SKM-1 treated with dmso at 0.1 percent for 144 hours (cell line): ENCODE data around the gene SHROOM3.
A peak's percentile ranks its signal among the peaks of the same experiment; 100 is the strongest.
"Not testable (repeated sequence)": the region's sequence is repeated elsewhere in the genome, so short reads cannot be mapped to it uniquely, and the experiment has no call there.

Source experiments
- DNase-seq: peaks from one replicate; lab custom pipeline; 2025; ENCODE audit not compliant: unreplicated experiment; lab: John Stamatoyannopoulos, UW

The SHROOM3 gene

DNA sequence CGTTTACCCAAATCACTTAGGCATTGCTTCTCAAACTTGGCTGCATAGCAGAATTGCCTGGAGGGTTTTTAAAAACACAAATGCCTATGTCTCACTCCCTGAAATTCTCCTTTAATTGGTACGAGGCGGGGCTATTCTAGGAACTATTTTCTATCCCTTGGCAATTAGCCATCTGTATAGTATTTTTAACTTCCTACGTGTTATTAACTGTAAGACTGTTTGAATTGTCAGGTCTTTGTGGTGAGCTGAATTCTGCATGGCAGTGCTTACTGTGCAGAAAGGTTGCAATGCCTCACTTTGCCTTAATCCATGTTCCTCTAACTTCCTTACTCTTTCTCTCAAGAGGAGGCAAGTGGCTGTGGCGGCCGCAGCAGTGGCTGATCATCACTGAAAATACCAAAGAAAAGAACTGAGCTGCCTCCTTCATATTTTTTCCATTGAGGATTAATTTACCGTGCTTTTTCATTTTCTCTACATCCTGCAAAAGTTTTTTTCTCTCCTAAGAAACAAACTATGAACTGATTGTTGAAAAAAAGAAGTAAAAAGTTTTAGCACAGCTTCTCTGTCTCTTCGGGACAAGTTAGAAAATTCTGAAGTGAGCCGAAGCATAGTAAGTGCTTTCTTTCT lies at the start of gene SHROOM3:
Gene SHROOM3 (plus strand): TSS at position 329 of the 627 bp plus-strand sequence. CDS start 824 bp downstream, outside the sequence.
- DNase-seq = no peak

DNA sequence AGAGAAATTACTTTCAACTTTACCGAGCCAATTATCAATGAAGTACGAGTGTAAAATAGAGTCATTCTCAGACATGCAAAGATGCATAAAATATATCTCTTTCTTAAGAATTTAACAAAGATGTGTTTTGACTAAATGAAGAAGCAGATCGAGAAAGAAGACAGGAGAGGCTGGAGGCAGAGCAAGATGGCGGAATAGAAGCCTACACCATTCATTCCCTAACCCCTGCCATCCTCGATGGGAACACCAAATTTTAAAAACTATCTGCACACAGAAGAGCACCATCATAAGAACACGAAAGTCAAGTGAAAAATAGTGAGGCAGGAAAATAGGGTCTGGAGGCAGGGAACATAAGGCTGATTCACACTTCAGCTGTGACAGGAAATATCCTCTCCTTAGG lies 49.1 kb upstream of the SHROOM3 start:
- DNase-seq = no peak

DNA sequence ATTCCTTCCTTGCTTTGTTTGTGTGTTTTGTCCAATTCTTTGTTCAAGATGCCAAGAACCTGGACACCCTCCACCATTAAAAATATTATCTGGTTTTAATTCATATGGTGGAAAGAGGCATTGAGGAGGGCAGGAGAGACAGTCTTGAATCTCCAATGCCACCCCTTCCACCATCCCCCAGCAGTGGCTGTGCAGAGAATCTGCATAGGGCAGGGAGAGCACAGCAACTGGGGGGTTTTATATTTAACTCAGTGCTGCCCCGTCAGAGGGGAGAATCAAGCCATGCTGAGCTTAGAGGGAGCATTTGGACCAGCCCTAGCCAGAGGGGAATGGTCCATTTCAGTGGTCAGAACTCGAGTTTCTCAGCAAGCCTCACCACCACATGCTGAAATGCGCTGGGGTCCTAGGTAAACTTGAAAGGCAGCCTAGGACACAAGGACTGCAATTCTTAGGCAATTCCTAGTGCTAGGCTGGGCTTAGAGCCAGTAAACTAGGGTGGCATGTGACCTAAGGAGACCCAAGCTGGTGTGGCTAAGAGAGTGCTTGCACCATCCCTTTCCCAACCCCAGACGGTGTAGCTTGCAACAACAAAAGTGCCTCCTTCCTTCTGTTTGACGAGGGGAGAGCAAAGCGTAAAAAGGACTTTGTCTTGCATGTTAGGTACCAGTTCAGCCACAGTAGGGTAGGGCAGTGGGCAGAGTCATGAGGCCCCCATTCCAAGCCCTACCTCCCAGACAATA lies 48.3 kb upstream of the SHROOM3 start:
- peak; percentile 89 for DNase-seq

DNA sequence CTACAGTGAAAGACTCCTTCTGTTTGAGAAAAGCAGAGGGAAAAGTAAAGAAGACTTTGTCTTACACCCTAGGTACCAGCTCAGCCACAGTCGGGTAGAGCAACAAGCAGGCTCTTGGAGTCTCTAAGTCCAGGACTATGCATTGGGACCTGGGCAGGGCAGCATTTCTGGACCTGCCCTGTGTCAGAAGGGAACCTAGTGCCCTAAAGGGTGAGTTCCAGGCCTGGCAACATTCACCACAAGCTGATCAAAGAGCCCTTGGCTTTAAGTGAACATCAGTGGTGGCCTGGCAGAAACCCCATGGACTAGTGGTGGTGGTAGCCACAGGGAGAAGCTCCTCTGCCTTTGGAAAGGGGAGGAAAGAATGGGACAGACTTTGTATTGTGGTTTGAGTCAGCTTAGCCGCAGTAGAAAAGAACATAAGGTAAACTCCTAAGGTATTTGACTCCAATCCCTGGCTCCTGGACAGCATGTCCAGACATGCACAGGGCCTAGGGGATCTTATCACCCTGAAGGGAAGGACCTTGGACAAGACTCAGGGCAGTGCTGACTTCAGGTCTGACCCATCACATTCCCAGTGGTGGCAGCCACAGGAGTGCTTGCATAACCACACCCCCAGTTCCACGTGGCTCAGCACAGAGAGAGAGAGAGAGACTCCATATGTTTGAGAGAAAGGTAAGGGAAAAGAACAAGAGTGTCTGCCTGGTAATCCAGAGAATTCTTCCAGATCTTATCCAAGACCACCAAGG lies 46.7 kb upstream of the SHROOM3 start:
- DNase-seq = no peak

DNA sequence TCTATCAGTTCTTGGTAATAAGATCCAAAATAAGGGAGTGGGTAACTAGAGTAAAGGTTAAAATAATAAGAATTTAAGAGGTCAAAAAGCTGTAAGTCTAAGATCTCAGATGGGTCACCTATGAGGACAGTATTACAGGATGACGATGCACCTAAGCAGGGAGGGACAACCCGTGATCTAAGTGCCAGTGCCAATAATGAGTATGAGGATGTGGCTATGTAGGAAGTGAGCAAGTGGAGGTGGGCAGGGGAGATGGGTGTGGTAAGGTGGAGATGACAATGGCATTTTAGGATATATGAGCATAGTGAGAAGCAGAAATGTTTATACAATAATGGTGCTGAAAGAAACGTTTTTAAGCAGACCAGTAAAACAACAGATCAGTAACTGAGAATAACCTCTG lies 33.4 kb upstream of the SHROOM3 start:
- DNase-seq = no peak

DNA sequence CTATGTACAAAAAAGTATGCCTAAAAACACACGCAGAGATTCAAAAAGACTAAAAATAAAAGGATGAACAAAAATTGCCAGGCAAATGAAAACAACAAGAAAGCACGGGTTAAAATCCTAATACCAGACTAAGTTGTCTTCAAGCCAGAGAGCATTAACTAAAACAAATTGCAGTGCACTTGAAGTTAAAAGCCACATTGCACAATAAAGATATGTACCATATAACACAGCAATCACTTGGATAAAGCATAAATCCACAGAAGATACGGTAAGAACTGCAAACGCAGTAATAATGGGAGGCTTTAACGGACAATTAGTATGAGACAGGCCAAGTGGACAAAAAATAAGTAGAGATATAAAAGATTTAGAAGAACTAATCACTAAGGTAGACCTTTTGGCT lies 28.9 kb upstream of the SHROOM3 start:
- DNase-seq = no peak

DNA sequence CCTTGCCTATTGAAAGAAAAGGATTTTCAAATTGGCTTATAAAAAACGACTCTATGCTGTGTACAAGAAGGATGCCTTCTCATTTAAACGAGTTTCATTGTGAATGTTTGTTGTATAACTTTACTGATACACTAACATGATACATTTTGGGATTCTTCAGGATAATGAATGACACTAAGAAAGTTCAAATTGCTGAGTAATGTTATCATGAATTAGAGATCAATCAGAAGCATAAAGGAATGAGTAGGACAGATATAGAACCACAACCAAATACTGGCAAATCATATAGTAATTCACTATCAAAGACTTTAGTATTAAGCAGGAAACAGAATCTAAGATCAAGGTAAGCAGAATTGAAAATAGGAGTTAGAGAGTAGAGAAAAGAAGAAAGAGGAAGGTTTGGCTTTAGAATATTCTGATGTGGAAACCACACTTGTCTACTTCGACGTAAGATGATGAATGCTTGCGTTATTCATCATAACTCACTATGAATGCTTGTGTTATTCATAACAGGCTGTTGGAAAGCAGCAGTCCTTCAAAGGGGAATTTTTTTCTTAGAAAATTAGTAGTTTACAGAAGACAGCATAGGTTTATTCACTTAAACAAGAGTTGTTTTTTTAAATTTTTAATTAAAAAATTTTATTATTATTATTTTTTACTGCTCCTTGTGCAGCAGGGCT lies 27.4 kb upstream of the SHROOM3 start:
- DNase-seq = no peak

DNA sequence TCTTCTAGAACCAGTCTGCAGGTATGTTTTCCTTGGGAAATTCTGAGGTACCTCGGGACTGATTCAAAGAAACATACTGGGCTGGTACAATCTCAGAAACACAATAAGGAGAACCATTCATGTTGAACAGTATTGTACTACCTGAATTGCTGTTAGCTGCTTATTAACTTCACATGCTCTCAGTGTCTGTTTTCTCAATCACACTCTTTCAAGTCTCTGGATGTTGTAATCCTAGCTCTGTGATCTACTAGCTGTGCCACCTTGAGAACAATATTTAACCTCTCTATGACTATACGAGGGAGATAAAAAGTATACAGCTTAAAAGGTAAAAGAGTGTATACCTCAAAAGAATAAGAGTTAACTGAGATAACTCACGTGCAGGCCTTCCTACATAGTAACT lies 24.4 kb upstream of the SHROOM3 start:
- DNase-seq = no peak

DNA sequence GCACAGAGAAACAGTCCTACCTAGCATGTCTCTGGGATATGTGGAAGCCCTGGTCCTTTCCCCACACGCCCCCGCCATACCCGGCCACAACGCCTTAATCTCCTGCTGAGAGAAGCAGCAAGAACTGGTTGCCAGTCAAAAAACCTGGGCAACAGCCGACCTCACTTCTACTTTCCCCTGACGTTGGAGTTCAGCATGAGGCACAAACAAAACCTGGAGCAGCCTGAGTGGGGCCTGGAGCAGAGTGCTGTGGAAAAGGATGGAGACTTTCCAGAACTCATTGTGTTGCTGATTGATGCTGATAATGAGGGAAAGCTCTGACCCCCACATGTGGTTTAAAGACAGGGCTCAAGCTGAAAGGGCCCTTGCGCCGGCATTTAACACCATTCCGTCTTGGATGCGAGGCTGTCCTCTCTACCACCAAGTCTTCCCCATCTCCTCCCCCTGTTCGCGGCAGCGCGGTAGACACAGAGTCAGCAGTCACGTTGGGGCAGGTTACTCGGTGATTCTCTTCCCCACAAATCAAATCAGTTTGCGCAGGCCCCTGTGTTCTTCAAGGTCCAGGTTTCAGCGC lies 14.8 kb upstream of the SHROOM3 start:
- DNase-seq = no peak

DNA sequence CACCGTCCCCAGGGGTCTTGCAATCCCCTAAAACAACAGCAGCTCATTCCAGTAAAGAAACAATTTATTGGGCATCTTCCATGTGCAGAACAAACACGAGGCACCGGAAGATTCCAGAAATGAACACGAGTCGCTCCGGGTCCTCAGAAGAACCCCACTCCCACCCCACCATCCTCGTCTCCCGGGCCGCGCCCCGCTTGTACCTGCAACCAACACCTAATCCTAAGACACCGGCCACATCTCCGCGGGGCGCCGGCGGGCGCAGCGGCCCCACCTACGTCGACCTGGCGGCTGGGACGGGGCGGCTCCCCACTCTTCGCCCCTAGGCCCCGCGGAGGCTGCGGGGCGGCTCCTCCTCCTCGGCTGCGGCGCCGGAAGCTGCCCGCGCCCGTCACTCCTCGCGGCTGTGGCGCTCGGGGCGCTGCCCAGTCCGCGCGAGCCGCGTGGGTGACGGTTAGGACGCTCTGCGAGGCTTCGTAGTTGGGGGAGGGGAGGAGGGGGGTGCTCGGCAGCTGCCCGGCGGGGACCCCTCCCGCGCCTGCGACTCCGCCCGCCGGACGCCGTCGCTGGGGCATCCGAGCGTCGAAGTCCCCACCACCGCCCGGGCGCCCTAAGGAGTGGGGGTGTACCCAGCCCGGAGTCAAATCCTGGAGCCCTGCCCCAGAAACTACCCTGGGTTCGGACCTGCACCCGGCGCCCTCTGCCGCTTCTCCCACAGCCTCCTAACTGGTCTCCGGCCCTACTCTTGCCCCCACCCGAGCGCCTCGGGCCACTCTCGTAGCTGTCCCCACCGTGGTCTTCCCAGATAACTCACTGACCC lies 14.1 kb upstream of the SHROOM3 start, which contains the start of gene CCDC158:
Gene CCDC158 (minus strand): TSS at position 380 of the 820 bp plus-strand sequence. CDS start 17,934 bp downstream, outside the sequence.
- DNase-seq = no peak

DNA sequence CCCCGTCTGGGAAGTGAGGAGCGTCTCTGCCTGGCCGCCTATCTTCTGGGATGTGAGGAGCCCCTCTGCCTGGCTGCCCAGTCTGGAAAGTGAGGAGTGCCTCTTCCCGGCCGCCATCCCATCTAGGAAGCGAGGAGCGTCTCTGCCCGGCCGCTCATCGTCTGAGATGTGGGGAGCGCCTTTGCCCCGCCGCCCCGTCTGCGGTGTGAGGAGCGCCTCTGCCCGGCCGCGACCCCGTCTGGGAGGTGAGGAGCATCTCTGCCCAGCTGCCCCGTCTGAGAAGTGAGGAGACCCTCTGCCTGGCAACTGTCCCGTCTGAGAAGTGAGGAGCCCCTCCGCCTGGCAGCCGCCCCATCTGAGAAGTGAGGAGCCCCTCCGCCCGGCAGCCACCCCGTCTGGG lies 11.9 kb upstream of the SHROOM3 start:
- DNase-seq = not testable (repeated sequence)

DNA sequence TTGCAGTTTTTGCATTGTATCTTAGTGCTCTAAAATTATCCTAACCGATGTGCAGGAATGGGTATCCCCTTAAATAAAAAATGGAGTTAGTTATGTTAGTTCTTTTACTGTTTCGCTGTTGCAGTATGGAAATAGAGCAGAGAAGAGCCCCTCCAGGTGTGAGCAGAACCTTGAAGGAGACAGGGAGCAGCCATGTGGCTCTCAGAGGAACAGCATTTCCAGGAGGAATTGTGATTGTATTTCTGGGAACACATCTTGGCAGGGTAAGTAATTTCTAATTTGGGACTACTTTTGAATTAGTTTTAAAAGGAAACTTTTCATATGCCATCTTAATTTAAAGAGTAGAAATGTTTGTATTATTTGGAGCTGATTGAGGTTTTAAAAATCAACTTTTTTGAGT lies 8.8 kb upstream of the SHROOM3 start:
- DNase-seq = no peak

DNA sequence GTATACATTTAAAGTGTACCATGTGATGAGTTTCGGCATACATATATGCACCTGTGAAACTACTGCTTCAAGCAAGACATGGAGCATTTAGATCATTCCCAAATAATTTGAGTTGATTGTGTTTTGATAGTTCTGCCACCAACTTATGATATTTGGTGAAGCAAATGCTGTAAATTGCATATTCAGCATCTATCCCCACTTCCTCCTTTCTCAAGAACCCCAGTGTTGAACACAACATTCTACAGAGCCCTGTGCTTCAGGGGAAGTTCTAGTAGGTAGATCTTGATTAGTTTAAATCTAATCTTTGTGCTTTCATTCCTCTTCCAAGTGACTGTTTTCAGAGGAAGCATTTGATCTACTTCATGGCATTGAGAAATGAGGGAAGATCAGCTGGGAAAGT lies 5.4 kb upstream of the SHROOM3 start:
- peak; percentile 49 for DNase-seq

DNA sequence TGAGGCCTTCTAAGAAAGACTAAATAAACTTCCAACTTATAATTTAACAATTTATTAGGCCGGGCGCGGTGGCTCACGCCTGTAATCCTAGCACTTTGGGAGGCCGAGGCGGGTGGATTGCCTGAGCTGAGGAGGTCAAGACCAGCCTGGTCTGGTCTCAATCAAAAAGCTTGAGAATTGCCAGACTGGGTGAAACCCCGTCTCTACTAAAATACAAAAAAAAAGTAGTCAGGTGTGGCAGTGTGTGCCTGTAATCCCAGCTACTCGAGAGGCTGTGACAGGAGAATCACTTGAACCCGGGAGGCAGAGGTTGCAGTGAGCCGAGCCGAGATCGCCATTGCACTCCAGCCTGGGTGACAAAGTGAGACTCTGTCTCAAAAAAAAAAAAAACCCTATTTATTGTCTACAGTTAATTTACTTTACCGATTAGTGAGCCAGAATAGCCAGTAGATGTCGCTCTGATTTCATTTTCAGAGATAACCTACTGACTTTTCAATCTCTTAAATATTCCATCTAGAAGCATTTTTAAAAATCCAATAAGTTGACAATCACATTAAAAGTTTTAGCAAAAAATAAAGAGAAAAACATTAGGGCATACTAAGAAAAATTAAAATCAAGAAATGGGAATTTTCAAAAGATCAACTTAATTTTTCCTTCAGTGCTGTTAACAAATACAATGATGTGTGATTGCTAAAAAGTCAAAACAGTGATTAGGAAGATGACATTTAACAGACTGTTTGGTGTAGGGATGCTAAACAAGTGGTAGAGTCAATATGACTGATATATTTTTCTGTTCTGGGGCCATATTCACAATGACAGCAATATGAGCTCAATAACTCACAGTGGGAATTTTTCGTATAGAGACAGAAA lies 4.3 kb upstream of the SHROOM3 start:
- peak; percentile 55 for DNase-seq

DNA sequence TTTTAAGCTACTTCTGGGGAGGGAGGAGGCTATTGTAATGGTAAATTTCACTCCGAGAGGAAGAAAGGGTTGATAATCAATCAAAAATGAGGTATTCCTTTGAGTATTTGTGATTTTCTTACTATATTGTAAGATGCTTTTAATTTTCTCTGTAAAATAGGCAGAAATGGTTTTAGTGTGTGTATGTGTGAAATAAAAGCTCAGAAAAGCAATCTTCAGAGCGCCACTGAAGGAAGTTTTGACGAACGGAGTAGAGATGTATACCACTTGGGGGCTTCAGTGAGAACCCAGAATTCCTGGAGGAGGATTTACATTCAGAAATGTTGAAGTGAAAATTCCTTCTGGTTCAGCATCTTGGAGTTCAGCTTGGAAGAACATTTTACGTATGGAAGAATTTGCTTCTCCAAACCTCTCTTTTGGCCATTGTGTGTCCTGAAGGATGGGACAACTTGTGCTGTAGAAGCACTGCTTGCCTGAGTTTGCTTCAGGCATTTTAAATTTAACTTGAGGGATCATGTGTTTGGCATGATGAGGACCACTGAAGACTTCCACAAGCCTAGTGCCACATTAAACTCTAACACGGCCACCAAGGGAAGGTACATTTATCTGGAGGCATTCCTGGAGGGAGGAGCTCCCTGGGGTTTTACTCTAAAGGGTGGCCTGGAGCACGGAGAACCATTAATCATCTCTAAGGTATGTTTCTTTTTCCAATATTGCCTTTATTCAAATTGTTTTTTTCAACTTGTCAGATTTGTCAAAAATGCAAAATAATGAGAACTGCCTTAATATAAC lies 695 bp downstream of the SHROOM3 start:
- DNase-seq = no peak

DNA sequence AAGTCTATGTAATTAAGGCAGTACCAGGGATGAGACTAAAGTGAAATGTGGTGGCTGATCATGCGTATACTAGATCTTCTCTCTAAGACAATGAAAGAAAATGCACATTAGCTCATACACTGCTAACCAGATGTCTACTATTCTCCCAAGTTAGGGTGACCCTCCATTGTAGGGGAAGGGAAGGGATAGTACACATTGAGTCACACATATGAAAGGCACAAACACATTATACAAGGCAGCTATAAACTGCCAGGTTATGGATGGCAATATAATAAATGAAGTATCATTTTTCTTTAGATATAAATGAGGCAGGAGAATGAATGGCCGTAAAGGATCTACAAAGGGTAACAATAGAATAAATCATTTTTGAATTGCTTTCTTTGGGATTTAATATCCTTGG lies 4.5 kb downstream of the SHROOM3 start:
- no peak for DNase-seq

DNA sequence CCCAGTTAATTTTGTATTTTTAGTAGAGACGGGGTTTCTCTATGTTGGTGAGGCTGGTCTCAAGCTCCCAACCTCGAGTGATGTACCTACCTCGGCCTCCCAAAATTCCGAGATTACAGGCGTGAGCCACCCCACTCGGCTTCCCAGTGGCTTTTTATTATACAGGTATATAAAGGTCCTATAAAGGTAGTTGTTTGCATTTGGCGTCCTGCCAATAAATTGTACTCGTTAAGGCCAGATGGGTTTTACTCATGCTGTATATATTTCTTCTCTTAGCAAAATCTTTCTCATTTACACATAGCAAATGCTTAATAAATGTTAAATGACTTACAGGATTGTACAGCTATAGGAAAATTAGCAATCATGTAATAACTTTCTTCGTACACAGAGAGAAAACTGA lies 6.9 kb downstream of the SHROOM3 start:
- no peak for DNase-seq

DNA sequence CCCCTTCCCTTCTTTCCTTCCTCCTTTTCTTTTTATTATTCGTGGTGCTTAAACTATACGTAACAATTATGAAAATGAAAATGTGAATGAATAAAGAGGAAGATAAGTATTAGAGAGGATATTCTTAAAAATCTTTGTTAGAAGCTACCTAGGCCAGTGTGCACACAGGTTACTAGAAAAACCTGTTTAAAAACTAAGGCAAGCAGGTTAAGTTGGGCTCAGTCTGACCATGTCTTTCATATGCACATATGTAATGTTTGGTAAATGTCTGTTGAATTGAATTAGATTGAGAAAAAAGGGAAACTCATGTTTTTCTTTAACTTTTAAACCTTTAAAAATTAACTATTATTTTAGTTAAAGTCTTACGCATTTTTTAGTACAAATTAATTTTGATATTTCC lies 7.8 kb downstream of the SHROOM3 start:
- no peak for DNase-seq
